Calu3 (cell line): ENCODE measurements around the gene TMA7. TPM values are rescaled to one million over a fixed set of nuclear protein-coding genes. Genes with fewer than 3 reads are reported as not detected.
"Not testable (repeated sequence)": the region's sequence is repeated elsewhere in the genome, so short reads cannot be mapped to it uniquely, and the experiment has no call there.

Experiments
- BruUV-seq: library from RNA; stranded (reverse); fragments of 400-500 nt; replicated peaks from 2 replicates; lab custom pipeline; 2021; lab: Mats Ljungman, UMichigan
- CTCF ChIA-PET: fragments of 300-600 bp; sonication (Branson Sonifier 250); formaldehyde crosslinking; loops from one replicate; lab custom pipeline; 2022; ENCODE audit warnings: antibody characterized with exemption; lab: Charles Lee
- DNase-seq: peaks from one replicate; pipeline ENCODE4 v3.0.0; 2022
- H3K27ac Mint-ChIP-seq: one replicate; pipeline ENCODE4 v1.8.0; 2022; ENCODE audit warnings: mixed read lengths; ENCODE audit not compliant: unreplicated experiment
- H3K27me3 Mint-ChIP-seq: one replicate; pipeline ENCODE4 v1.8.0; 2022; ENCODE audit warnings: mixed read lengths; ENCODE audit not compliant: unreplicated experiment
- H3K36me3 Mint-ChIP-seq: one replicate; pipeline ENCODE4 v1.8.0; 2022; ENCODE audit warnings: mild to moderate bottlenecking, moderate library complexity, mixed read lengths; ENCODE audit not compliant: insufficient read depth, unreplicated experiment
- H3K4me1 Mint-ChIP-seq: one replicate; pipeline ENCODE4 v1.8.0; 2022; ENCODE audit warnings: mild to moderate bottlenecking, low read depth, mixed read lengths; ENCODE audit not compliant: unreplicated experiment
- H3K4me3 Mint-ChIP-seq: one replicate; pipeline ENCODE4 v1.8.0; 2022; ENCODE audit warnings: mild to moderate bottlenecking, low read depth, moderate library complexity, mixed read lengths; ENCODE audit not compliant: unreplicated experiment
- H3K9me3 Mint-ChIP-seq: one replicate; pipeline ENCODE4 v1.8.0; 2022; ENCODE audit warnings: low read depth, mixed read lengths; ENCODE audit not compliant: unreplicated experiment
- CTCF ChIP-seq: fragments of 200-600 bp; IDR thresholded peaks from one replicate; pipeline ENCODE4 v1.8.0; 2022; ENCODE audit warnings: antibody characterized with exemption; ENCODE audit not compliant: unreplicated experiment
- intact Hi-C: fragments of 100-400 bp; cut with micrococcal nuclease; formaldehyde crosslinking; loops from one replicate; pipeline ENCODE4 v1.10.0; 2022; ENCODE audit not compliant: unreplicated experiment
- total RNA-seq: library from RNA; stranded (reverse); gene quantifications from 2 replicates; pipeline ENCODE4 v1.2.3, GENCODE V29; 2022

TMA7 gene
- total RNA-seq, 1 experiment from 2014 or later = 171 TPM

GRCh38 chr3:48473617-48473952 lies 33.5 kb downstream of the TMA7 start:
- H3K27me3 Mint-ChIP-seq = no peaks in the 10 kb centered on the region
- peaks cover 25% of the 10 kb centered on the region for H3K36me3 Mint-ChIP-seq
- H3K27ac Mint-ChIP-seq = peak overlapping the region; percentile 99
- H3K4me1 Mint-ChIP-seq = peaks cover 8% of the 10 kb centered on the region
- H3K9me3 Mint-ChIP-seq = no peaks in the 10 kb centered on the region
- no peak for TF ChIP-seq CTCF
- peak overlapping the region; percentile 96 for H3K4me3 Mint-ChIP-seq
- no peak for DNase-seq
- intact Hi-C loops = loop anchor here (2.0 kb wide), 1 partner anchor 33 kb away; no protein-coding TSS in a partner anchor
- no TSS peak for BruUV-seq
- CTCF ChIA-PET = interaction anchor here (0.6 to 2.2 kb wide), 7 partner anchors 23 to 342 kb away, joined by 3 to 16 read pairs (median 5); partner anchors contain the start of gene SLC26A6

- DNase-seq, BruUV-seq, H3K9me3 Mint-ChIP-seq, H3K4me1 Mint-ChIP-seq, H3K27me3 Mint-ChIP-seq, H3K27ac Mint-ChIP-seq, intact Hi-C loops, H3K4me3 Mint-ChIP-seq: not testable (repeated sequence)
- CTCF ChIA-PET = interaction anchor here (1.3 to 2.2 kb wide), 4 partner anchors 31 to 162 kb away, joined by 3 to 16 read pairs (median 4); partner anchors contain the start of gene SLC26A6
- H3K36me3 Mint-ChIP-seq = peaks cover 21% of the 10 kb centered on the region
Measured at GRCh38 chr3:48474031-48474430, 34.0 kb downstream of the TMA7 start.

GRCh38 chr3:48474619-48475018 lies 34.6 kb downstream of the TMA7 start:
- CTCF ChIA-PET = no interaction called here
- no peak overlapping the region for H3K4me3 Mint-ChIP-seq
- H3K4me1 Mint-ChIP-seq = peaks cover 8% of the 10 kb centered on the region
- no TSS peak for BruUV-seq
- TF ChIP-seq CTCF = no peak
- H3K27ac Mint-ChIP-seq = peak overlapping the region; percentile 24
- H3K27me3 Mint-ChIP-seq = no peaks in the 10 kb centered on the region
- H3K9me3 Mint-ChIP-seq = no peaks in the 10 kb centered on the region
- intact Hi-C loops = no loop called here
- no peak for DNase-seq
- H3K36me3 Mint-ChIP-seq = peaks cover 16% of the 10 kb centered on the region

DNA sequence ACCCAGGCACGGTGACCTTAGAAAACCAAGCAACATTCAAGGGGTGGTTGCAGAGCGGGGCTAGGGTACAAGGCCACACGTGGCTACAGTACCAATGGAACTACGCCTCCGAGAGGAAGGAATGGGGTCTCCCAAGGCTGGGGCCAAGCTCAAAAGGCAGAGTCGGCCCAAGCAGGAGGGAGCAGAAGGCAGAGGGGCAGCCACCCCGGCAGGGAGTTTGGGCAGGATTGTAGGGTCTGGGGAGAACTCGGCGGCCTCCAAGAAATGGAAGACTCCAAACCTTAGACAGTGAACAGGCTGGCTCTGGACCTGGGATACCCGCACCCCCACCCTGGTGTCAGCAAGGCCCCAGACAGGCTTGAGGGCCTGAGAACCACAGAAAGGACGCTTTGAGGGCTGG lies 35.1 kb downstream of the TMA7 start:
- Mint-ChIP-seq H3K27ac (no peak overlapping the region), H3K27me3 (no peaks in the 10 kb centered on the region), H3K9me3 (no peaks in the 10 kb centered on the region), H3K36me3 (peaks cover 16% of the 10 kb centered on the region), H3K4me3 (no peak overlapping the region), H3K4me1 (peaks cover 8% of the 10 kb centered on the region)
- CTCF ChIA-PET = no interaction called here
- TF ChIP-seq CTCF = no peak
- DNase-seq = no peak
- intact Hi-C loops = no loop called here
- no TSS peak for BruUV-seq

DNA sequence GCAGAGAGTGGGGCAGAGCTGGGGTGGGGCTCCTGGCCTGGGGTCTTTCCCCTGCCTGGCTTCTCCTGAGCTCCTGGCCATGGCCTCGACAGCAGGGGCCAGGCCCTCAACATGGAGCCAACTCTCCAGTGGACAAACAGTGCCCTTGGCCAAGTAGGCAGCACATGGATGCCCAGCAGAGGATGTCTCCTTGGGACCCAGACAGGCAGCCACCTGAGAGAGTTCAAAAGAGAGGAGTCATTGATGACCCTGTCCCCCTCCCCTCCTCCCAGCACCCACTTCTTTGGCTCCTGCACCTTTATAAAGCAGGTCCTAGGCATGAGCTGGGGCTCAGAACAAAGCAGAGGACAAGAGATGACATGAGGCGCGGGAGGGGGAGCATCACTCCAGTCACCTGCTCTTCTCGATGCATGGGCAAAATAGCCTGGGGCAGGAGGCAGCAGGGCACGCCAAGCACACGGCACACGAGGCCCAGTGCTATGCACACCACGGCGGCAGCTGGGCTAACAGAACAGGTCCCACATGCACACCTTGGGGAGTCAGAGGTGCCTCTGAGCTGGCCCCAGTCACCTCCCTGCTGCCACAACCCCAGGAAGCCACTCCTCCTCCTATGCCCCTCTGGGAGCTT lies 36.5 kb downstream of the TMA7 start:
- no TSS peak for BruUV-seq
- Mint-ChIP-seq H3K36me3 (peaks cover 16% of the 10 kb centered on the region), H3K4me1 (peaks cover 8% of the 10 kb centered on the region), H3K4me3 (no peak overlapping the region), H3K27me3 (no peaks in the 10 kb centered on the region), H3K27ac (no peak overlapping the region), H3K9me3 (no peaks in the 10 kb centered on the region)
- TF ChIP-seq CTCF = no peak
- no peak for DNase-seq
- intact Hi-C loops = no loop called here
- CTCF ChIA-PET = no interaction called here
